Measurements from ENCODE around the gene ARID4B.
"Not testable (repeated sequence)": the region's sequence is repeated elsewhere in the genome, so short reads cannot be mapped to it uniquely, and the experiment has no call there.

ARID4B gene, protein sequence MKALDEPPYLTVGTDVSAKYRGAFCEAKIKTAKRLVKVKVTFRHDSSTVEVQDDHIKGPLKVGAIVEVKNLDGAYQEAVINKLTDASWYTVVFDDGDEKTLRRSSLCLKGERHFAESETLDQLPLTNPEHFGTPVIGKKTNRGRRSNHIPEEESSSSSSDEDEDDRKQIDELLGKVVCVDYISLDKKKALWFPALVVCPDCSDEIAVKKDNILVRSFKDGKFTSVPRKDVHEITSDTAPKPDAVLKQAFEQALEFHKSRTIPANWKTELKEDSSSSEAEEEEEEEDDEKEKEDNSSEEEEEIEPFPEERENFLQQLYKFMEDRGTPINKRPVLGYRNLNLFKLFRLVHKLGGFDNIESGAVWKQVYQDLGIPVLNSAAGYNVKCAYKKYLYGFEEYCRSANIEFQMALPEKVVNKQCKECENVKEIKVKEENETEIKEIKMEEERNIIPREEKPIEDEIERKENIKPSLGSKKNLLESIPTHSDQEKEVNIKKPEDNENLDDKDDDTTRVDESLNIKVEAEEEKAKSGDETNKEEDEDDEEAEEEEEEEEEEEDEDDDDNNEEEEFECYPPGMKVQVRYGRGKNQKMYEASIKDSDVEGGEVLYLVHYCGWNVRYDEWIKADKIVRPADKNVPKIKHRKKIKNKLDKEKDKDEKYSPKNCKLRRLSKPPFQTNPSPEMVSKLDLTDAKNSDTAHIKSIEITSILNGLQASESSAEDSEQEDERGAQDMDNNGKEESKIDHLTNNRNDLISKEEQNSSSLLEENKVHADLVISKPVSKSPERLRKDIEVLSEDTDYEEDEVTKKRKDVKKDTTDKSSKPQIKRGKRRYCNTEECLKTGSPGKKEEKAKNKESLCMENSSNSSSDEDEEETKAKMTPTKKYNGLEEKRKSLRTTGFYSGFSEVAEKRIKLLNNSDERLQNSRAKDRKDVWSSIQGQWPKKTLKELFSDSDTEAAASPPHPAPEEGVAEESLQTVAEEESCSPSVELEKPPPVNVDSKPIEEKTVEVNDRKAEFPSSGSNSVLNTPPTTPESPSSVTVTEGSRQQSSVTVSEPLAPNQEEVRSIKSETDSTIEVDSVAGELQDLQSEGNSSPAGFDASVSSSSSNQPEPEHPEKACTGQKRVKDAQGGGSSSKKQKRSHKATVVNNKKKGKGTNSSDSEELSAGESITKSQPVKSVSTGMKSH (N-terminal part only)

DNA sequence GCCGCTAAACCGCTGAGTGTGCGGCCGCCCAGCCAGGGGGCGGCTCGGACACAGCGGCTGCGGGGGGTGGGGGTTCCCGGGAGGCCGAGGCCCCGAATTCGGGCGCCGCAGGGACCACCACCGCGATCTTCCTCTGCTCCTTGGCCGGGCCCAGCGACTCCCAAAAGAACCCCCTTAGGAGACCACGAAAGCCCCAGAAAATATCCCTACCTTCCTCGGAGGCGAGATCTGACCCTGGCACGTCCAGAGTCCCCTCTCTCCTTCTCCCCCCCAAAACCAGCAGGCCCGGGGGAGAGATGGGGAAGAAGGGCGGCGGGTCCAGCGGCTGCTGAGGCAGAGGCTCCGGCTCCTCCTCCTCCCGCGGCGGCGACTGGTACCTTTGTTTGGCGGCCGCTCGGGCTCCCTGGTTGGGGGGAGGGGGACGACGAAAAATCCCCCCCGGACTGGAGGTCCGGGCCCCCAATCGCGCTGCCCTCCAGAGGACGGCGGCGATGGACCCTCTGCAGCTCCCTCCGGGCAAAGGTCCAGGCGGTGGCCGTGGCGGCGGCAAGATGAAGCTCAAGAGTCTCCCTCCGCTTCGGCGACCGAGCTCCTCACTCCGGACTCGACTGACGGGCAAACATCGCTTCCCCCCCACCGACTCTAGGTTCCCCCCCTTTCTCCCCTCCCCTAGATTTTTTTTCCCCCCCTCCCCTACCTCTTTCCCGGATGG, at the start of gene ARID4B:
Gene ARID4B (minus strand): TSS at position 621 of the 712 bp plus-strand sequence. CDS start 1,260 bp downstream, outside the sequence.
- peak; percentile 98 for DNase-seq (ENCODE audit: low spot score)

DNA sequence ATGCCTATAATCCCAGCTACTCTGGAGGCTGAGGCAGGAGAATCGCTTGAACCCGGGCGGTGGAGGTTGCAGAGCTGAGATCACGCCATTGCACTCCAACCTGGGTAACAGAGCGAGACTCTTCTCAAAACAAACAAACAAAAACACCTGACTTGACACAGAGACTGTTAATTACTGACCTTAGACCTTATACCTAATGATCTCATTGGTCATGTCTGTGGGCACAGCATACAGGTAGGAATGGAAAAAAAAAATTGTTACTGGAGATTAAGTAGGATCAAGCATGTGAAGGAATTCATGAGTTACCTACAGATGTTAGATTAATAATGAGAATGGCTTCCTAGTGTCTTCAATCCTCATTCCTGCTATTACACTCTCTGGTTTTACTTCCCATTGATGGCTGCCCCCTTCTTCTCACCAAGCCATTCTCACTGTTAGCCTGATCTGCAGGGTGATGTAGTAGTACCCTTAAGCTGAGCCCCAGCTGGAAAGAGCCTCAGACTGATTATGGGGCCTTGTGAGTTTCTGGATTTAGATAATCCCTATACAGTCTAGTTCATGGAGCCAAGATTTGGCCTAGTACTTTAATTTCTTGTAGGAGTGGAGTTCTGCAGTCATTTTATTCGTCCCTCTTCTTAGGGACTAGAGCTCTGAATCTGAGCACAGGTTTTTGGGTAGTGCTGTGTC, 48.1 kb upstream of the ARID4B start:
- no peak for DNase-seq (ENCODE audit: low spot score)

DNA sequence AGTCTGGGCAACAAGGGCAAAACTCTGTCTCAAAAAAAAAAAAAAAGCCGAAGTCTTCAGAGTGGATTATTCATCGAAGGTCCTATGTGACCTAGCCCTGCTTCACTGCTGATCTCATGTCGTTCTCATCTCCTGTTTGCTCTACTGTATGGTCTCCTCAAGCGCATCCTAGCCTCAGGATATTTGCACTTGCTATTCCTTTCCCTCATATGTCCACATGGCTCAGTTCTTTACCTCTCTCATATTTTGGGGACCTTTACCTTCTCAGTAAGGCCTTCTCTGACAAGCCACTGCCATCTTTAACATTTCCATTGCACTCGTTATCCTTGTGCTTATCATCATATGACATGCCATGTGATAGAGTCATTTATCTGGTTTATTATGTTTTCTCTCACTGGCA, 41.8 kb upstream of the ARID4B start:
- no peak for DNase-seq (ENCODE audit: low spot score)

DNA sequence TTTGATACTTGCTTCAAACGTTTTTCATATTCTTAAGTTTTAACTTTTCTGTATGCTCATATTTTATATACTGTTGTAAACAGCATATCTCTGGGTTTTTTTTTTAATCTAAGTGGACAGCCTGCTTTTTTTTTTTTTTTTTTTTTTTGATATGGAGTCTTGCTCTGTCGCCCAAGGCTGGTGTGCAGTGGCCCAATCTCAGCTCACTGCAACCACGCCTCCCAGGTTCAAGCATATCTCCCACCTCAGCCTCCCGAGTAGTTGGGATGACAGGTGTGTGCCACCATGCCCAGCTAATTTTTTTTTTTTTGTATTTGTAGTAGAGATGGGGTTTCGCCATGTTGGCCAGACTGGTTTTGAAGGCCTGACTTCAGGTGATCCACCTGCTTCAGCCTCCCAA, 40.4 kb upstream of the ARID4B start:
- no peak for DNase-seq (ENCODE audit: low spot score)

DNA sequence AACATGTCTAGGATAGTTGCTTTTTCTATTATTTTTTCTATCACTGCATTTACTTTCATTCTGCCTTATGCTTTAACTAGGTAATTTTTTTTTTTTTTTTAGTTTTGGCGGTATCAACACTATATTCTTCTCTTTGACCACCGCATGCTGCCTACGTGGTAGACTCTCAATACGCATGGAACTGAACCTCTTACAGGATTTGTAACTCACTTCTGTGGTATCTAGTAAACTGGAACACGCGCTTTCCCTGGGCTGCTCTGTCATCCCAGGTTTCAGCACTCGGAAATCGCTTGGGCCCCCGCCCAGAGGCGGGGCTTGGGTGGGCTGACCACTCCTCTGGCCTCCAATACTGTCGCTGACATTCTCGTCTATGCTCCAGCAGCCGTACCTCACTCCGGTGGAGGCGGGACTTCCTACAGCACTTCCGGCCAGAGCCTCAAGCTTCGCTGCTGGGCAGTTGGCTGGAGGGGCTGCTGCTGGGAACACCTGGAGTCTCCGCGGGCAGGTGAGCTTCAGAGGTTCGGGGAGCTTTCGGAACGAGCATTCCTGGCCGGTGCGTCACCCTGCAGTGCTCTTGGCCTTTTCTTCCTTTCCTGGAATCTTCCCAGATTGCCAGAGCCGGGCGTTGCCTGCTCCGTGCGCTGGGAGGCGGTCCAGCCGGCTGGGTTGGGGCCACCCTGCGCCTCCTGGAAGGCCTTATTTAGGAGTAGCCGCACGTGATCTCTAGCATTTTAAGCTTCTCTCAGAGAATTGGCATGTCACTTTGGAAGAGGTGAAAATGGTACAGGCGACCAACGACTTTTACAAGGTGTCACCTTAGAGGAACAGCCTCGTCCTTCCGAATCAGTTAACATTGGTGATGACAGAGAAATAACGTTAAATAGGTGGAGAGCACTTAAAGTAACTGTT, 39.3 kb upstream of the ARID4B start, which contains the start of gene TBCE:
Gene TBCE (plus strand): TSS at position 428 of the 909 bp plus-strand sequence. CDS start 12,623 bp downstream, outside the sequence.
- peak; percentile 91 for DNase-seq (ENCODE audit: low spot score)

DNA sequence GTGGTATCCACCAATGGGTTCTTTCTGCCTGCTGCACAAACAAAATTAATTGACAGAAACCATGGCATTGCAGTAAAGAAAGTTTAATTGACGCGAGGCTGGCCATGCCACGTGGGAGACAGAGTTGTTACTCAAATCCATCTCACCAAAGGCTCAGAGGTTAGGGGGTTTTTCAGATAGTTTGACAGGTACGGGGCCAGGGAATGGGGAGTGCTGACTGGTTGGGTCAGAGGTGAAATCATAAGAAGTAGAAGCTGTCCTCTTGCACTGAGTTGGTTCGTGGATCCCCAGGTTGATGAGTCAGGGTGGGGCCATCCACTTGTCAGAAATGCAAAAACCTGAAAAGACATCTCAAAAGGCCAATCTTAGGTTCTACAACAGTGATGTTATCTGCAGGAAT, 38.3 kb upstream of the ARID4B start:
- no peak for DNase-seq (ENCODE audit: low spot score)

DNA sequence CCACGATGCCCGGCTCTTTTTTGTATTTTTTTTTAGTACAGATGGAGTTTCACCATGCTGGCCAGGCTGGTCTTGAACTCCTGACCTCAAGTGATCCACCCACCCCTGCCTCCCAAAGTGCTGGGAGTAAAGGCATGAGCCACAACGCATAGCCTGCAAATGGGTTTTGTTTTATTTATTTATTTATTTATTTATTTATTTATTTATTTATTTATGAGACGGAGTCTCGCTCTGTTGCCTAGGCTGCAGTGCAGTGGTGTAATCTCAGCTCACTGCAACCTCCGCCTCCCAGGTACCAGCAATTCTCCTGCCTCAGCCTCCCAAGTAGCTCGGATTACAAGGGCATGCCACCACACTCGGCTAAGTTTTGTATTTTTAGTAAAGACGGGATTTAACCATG, 36.2 kb upstream of the ARID4B start:
- DNase-seq (ENCODE audit: low spot score), result not testable (repeated sequence)

DNA sequence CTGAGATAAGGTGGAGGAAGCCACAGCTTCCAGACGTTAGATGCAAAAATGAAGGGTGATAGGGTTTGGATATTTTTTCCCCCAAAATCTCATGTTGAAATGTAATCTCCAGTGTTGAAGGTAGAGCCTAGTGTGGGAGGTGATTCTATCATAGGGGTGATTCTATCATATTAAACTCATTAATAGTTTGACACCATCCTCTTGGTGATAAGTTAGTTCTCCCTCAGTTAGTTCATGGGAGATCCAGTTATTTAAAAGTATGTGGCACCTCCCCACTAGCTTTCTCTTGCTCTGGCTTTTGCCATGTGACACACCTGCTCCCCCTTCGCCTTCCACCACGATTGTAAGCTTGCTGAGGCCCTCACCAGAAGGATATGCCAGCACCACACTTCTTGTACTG, 30.9 kb upstream of the ARID4B start:
- DNase-seq (ENCODE audit: low spot score), result no peak

DNA sequence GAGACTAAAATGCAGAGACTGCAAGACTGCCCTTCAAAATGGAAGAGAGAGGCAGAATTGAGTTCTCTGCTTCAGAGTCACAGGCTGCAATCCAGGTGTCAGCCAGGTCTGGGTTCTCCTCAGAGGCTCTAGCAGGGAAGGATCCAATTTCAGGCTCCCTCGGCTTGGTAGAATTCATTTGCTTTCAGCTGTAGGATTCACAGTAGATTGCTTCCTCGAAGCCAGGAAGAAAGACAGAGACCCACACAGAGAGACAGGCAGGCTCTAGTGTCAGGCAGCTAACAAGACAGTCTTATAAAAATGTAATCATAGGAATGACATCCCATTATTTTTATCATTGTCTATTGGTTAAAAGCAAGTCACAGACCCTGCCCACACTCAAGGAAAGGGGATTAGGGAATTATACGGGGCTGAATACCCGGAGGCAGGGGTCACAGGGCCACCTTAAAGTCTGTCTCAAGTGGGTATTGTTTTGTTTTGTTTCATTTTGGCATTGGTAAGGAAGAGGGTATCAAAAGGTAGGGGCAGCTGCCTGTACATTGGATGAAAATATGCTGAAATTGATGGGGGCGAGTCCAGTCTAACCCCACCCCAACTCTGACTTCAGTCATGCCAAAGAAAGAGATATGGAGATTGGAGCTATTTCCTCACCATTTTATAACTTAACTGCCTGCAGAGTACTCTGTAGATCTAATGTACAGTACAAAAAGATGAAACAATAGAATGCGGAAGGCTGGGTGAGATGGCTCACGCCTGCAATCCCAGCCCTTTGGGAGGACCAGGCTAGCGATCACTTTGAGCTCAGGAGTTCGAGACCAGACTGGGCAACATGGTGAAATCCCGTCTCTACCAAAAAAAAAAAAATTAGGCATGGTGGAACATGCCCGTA, 29.8 kb upstream of the ARID4B start:
- DNase-seq (ENCODE audit: low spot score), result no peak

DNA sequence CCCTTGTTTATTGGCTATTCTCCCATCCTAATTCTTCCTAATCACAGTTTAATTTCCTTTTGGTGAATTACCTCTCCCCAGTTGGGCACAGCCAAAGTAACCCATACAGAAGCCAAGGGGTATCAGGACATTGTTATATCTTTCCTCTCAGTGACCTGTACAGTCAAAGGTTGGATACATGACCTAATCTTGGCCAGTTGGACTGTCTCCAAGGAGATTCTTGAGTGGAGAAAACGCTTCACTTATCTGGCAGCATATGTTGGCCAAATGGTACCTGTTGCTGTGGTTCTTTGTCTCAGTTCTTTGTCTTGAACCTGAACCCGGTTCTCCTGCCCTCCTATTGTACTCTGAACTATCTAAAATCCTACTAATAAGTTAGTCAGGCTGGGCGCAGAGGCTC, 23.9 kb upstream of the ARID4B start:
- DNase-seq (ENCODE audit: low spot score), result no peak

DNA sequence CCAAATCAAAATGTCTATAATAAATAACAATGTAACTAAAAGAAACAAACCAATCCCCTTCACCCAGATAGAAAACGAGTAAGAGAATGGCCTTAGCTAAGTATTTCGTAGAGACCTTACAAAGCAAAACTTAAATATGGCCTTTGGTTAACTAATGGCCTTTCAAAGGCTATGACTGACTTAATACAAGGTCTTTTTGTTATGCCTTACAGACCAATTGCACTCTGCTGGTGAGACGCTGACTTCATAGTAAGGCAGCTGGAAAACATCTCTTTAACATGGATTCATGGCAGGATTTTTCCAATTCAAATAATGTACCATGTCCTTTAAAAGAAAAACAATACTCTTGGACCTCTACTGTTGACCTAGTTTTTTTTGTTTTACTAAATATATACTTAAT, 23.5 kb upstream of the ARID4B start:
- no peak for DNase-seq (ENCODE audit: low spot score)

DNA sequence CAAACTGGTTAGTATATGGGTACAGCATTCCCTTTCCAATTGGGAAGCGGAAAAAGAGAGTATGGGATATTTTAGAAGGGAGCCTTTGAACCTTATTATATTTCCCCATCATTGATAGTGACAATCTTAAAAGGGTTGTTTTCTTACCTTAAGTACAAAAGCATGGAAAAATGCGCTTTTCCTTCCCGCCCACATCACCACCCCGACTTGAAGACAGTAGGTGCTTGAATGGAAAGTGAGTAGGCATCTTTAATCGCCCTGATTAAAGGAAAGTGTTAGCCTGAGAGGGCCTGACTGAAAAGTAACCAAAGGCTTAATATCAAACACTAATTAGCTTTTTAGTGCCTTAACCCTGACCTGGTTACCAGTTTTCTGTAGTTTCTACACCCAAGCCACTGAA, 15.7 kb upstream of the ARID4B start:
- DNase-seq (ENCODE audit: low spot score), result no peak

DNA sequence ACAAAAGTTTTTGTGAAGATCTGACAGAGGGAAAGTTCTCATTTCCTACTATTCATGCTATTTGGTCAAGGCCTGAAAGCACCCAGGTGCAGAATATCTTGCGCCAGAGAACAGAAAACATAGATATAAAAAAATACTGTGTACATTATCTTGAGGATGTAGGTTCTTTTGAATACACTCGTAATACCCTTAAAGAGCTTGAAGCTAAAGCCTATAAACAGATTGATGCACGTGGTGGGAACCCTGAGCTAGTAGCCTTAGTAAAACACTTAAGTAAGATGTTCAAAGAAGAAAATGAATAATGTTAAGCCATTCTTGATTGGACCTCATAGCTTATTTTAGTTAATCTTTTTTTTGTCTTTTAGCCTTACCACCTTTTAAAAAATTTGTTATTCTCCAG, 14.5 kb upstream of the ARID4B start:
- no peak for DNase-seq (ENCODE audit: low spot score)

DNA sequence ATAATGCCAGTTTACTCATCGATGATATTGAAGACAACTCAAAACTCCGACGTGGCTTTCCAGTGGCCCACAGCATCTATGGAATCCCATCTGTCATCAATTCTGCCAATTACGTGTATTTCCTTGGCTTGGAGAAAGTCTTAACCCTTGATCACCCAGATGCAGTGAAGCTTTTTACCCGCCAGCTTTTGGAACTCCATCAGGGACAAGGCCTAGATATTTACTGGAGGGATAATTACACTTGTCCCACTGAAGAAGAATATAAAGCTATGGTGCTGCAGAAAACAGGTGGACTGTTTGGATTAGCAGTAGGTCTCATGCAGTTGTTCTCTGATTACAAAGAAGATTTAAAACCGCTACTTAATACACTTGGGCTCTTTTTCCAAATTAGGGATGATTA, 14.1 kb upstream of the ARID4B start:
- DNase-seq (ENCODE audit: low spot score), result no peak

DNA sequence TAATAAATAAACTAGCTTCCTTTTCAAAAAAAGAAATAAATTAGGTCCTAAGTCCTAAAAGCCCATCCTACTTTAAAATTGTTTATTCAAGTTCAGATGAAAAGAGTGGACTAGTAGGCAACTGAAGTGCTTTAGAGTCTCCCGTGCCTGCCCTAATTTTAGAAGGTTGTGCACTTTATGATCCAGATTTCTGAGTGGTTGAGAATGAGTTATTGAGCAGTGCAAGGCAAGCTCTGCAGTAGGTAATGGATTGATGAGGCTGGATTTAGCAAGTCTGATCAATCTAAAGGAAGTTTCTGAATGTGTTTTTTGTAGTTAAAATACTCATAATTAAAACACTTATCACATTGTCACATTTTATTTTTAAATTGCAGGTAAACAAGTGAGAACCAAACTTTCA, 13.4 kb upstream of the ARID4B start:
- DNase-seq (ENCODE audit: low spot score), result no peak

DNA sequence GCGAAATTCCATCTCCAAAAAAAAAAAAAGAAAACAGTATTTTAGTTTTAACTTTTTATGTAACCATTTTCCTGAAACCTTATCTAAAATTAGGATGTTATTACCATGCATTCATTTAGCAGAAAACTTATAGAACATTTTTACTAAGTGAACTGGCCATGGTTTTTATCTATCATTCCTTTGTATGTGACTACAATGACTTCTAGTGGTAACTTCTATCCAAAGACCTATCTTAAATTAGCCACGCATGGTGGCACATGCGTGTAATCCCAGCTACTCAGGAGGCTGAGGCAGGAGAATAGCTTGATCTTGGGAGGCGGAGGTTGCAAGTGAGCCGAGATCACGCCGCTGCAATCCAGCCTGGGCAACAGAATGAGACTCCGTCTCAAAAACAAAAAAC, 11.8 kb upstream of the ARID4B start:
- no peak for DNase-seq (ENCODE audit: low spot score)

DNA sequence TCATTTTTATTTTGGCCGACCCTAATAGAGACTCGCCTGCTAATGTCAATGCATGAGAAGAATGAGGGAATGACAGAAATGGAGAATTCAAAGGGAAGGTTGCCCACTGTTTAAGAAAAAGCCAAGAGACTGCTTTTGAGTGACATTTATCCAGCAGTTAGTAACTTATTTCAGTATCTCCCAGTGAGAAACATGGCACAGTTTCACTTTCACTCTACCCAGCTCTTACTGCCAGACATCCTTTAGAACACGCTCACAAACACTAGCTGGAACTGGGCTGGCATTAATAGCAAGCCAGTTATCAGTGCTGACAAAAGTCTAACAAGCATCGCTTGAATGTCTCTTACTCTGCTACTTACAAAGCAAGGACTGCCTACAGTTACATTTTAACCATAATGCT, 8.9 kb upstream of the ARID4B start:
- no peak for DNase-seq (ENCODE audit: low spot score)

DNA sequence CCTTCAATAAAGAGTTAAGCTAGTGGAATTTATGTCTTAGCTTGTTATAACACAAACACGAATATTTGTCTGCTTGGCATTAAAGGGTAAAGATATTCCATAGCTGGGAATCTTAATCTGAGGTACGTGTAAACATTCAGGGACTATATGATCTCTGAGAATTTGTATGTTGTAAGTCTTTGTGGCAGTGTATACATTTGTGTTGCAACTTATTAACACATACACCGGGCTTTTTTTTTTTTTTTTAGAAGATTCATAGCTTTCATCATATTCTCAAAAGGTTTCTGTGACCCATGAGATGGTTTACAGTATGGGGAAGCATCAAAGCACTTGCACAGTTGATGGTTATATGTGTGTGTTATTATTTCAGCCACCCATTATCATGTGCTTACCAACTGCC, 3.4 kb upstream of the ARID4B start:
- DNase-seq (ENCODE audit: low spot score), result no peak

DNA sequence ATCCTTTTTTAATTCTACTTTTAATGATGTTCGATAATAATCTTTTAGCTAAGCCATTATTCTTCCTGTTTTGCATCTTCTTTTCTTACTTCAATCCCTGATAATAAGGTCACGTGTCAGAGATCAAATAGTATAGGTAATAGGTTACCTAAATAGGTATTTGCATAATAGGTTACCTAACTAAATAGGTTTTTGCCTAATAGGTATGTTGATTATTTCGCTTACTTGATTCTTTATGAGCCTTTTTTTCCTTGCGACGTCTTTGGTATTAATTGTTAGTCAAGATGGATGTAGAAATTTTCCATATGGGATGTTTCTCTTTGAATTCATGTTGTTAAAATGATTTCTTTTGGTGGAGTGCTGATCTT, 2.9 kb upstream of the ARID4B start:
- no peak for DNase-seq (ENCODE audit: low spot score)
